Activated naive CD4-positive, alpha-beta T cell treated with anti-CD3 and anti-CD28 coated beads for 36 hours (primary cell): Measurements from ENCODE around the gene SMIM10L2A. TPM values are rescaled to one million over a fixed set of nuclear protein-coding genes. Genes with fewer than 3 reads are reported as not detected.
A peak's percentile ranks its signal among the peaks of the same experiment; 100 is the strongest.
"Not testable (repeated sequence)": the region's sequence is repeated elsewhere in the genome, so short reads cannot be mapped to it uniquely, and the experiment has no call there.

Source experiments
- CTCF ChIA-PET: fragments of 350-600 bp; sonication (Branson Sonifier 250); formaldehyde crosslinking; loops from one replicate; lab custom pipeline; 2021; ENCODE audit warnings: antibody characterized with exemption; lab: Charles Lee
- DNase-seq: peaks from one replicate; pipeline ENCODE4 v3.0.0-alpha.2; 2020
- H3K27ac Mint-ChIP-seq: one replicate; pipeline ENCODE4 v1.8.0; 2021; ENCODE audit warnings: mild to moderate bottlenecking, mixed read lengths
- H3K27me3 Mint-ChIP-seq: one replicate; pipeline ENCODE4 v1.8.0; 2021; ENCODE audit warnings: low read depth, mixed read lengths
- H3K36me3 Mint-ChIP-seq: one replicate; pipeline ENCODE4 v1.8.0; 2021; ENCODE audit warnings: low read depth, mixed read lengths
- H3K4me1 Mint-ChIP-seq: one replicate; pipeline ENCODE4 v1.8.0; 2021; ENCODE audit warnings: low read depth, mixed read lengths
- H3K4me3 Mint-ChIP-seq: one replicate; pipeline ENCODE4 v1.8.0; 2021; ENCODE audit warnings: mild to moderate bottlenecking, moderate library complexity, mixed read lengths
- H3K9me3 Mint-ChIP-seq: one replicate; pipeline ENCODE4 v1.8.0; 2021; ENCODE audit warnings: mixed read lengths
- intact Hi-C: fragments of 100-400 bp; cut with micrococcal nuclease; formaldehyde crosslinking; loops from one replicate; pipeline ENCODE4 v1.15.1; 2023
- total RNA-seq, 2 experiments: library from RNA; stranded (reverse); gene quantifications; one replicate each; pipeline ENCODE4 v1.2.3, GENCODE V29; 2021

The SMIM10L2A gene
- total RNA-seq, 2 experiments from 2014 or later: 0.40 to 0.41 TPM

DNA sequence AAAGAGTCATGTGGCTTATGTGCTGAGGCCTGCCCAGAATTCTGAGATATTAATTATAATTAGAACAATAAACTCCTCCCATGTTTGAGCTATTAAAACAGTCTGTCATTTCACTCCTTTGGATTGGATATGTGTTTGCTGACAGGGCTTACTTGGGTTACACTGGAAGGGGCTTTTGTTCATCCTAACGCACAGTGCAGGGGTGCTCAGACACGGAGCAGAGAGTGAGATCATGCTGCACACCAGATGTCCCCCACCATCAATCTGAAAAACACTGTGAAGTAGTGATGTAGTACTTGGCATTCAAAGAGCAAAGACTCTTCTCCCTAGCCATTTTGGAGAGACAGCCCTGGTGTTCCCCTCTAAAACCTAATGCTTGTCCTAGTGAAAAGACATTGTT lies 24.1 kb upstream of the SMIM10L2A start:
- Mint-ChIP-seq H3K9me3 (no peaks in the 10 kb centered on the region), H3K27me3 (no peaks in the 10 kb centered on the region), H3K36me3 (no peaks in the 10 kb centered on the region), H3K4me1 (peaks cover 17% of the 10 kb centered on the region), H3K27ac (no peak overlapping the region), H3K4me3 (no peak overlapping the region)
- DNase-seq: no peak
- intact Hi-C loops: no loop called here
- CTCF ChIA-PET: no interaction called here

DNA sequence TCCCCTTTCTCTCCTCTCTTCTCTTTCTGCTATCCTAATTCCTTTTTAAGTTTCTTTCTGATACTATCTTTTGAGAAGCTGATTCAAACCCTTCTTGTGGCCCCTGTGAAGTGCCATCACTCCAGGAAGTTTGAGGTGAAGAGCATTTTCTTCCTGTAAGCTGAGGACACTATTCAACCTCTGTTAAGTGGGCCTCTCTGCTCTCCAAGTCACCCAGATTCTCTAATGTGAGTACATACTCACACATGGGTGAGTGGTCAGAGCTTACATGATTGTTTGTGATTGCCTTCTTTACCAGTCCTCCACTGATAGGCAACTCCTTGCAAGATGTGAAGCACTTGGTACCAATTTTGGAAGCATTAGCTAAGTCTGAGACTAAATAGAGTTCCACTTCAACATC lies 18.4 kb upstream of the SMIM10L2A start:
- peak overlapping the region; percentile 24 for H3K27ac Mint-ChIP-seq
- no peak overlapping the region for H3K4me3 Mint-ChIP-seq
- H3K4me1 Mint-ChIP-seq: peaks cover 25% of the 10 kb centered on the region
- intact Hi-C loops: no loop called here
- H3K27me3 Mint-ChIP-seq: no peaks in the 10 kb centered on the region
- no peak for DNase-seq
- H3K9me3 Mint-ChIP-seq: no peaks in the 10 kb centered on the region
- CTCF ChIA-PET: interaction anchor here (0.7 kb wide), 1 partner anchor 96 kb away, joined by 3 read pairs; no protein-coding TSS in a partner anchor
- H3K36me3 Mint-ChIP-seq: no peaks in the 10 kb centered on the region

DNA sequence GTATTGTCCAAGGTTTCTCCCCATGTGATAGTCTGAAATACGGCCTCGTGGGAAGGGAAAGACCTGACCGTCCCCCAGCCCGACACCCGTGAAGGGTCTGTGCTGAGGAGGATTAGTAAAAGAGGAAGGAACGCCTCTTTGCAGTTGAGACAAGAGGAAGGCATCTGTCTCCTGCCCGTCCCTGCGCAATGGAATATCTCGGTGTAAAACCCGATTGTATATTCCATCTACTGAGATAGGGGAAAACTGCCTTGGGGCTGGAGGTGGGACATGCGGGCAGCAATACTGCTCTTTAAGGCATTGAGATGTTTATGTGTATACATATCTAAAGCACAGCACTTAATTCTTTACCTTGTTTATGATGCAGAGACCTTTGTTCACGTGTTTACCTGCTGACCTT lies 15.3 kb upstream of the SMIM10L2A start:
- H3K4me1 Mint-ChIP-seq: peaks cover 20% of the 10 kb centered on the region
- intact Hi-C loops, H3K27me3 Mint-ChIP-seq, H3K36me3 Mint-ChIP-seq, H3K4me3 Mint-ChIP-seq, CTCF ChIA-PET, H3K27ac Mint-ChIP-seq, DNase-seq, H3K9me3 Mint-ChIP-seq: not testable (repeated sequence)

- no peaks in the 10 kb centered on the region for H3K27me3 Mint-ChIP-seq
- CTCF ChIA-PET: no interaction called here
- DNase-seq: no peak
- H3K27ac Mint-ChIP-seq: no peak overlapping the region
- no peaks in the 10 kb centered on the region for H3K36me3 Mint-ChIP-seq
- H3K4me1 Mint-ChIP-seq: peaks cover 2% of the 10 kb centered on the region
- no peak overlapping the region for H3K4me3 Mint-ChIP-seq
- intact Hi-C loops: no loop called here
- H3K9me3 Mint-ChIP-seq: peaks cover 5% of the 10 kb centered on the region
Observed at GRCh38 chrX:135408794-135409193, 12.9 kb upstream of the SMIM10L2A start.

DNA sequence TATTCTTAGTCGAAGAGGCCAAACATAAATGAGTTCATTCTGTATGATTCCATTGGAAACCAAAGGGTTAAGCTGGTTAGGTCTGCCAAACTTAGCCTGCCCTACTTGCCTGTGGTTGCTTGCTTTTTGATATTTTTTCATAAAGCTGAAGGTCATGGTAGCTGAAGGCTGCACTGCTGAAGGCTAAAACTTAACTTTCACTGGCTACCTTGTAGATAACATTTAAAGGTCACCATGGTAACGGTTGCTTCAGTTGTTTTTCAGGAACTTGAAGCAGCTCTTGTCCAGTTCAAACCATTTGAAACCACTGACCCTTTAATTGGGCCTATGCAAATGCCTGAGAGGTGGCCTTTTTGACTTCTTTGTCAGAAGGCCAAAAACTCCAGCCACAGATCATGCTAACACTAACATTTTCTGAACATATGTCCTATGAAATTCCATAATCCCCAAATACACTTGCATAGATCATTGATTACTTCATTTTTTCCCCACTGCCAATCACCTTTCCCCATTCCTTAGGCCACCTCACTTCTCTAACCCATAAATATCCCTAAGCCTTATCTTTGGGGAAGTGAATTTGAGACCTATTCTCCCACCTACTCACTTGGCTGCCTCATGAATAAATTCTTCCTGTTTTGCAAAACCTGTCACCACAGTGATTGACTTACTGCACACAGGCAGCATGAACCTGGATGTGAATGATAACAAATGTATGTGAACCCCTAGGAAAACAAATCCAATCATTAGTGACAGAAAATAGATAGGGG lies 10.7 kb upstream of the SMIM10L2A start:
- Mint-ChIP-seq H3K27me3 (no peaks in the 10 kb centered on the region), H3K27ac (no peak overlapping the region), H3K9me3 (peaks cover 5% of the 10 kb centered on the region), H3K4me3 (no peak overlapping the region), H3K36me3 (no peaks in the 10 kb centered on the region), H3K4me1 (no peaks in the 10 kb centered on the region)
- no peak for DNase-seq
- intact Hi-C loops: no loop called here
- CTCF ChIA-PET: no interaction called here

DNA sequence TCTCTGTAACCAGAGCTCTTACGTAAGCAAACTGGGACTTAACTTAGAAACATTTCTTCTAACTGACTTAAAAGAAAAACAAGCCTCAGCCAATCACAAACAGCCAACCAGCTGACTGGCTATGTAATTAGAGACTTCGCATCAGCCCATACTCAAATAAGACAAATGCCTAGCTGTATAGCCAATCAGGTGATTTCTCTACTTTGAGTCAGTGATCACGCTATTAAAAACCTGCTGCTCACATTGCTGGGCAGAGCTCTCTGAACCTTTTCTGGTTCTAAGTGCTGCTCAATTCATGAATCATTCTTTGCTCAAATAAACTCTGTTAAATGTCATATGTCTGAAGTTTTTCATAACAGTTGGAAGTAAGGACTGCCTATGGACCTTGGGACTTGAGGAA lies 9.9 kb upstream of the SMIM10L2A start:
- intact Hi-C loops: no loop called here
- Mint-ChIP-seq H3K36me3 (no peaks in the 10 kb centered on the region), H3K27me3 (no peaks in the 10 kb centered on the region), H3K4me1 (peaks cover 5% of the 10 kb centered on the region), H3K27ac (no peak overlapping the region), H3K4me3 (no peak overlapping the region), H3K9me3 (peaks cover 5% of the 10 kb centered on the region)
- CTCF ChIA-PET: no interaction called here
- DNase-seq: no peak

DNA sequence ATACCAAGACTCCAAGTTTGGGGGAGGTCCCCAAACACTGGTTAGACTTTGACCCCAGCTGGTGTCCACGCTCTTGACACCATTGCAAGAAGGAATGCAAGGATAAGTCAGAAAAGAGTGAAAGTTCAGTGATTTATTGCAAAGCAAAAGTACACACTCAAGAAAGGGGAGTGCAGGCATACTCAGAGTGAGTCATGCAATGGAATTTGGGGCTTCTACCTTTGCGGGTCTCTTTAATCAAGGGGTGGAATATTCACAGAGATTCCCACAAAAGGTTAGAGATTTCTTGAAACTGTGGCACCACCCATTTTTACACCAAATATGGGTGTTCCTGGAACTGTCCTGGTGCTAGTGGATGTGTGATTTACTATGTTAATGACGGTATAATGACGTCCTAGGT lies 5.2 kb upstream of the SMIM10L2A start:
- intact Hi-C loops: no loop called here
- DNase-seq: no peak
- CTCF ChIA-PET: no interaction called here
- Mint-ChIP-seq H3K9me3 (peaks cover 5% of the 10 kb centered on the region), H3K27me3 (no peaks in the 10 kb centered on the region), H3K27ac (no peak overlapping the region), H3K4me3 (no peak overlapping the region), H3K4me1 (peaks cover 11% of the 10 kb centered on the region), H3K36me3 (no peaks in the 10 kb centered on the region)

- Mint-ChIP-seq H3K36me3 (no peaks in the 10 kb centered on the region), H3K27ac (no peak overlapping the region)
Observed at GRCh38 chrX:135420831-135421230, 913 bp upstream of the SMIM10L2A start.

GRCh38 chrX:135421537-135421931 lies 210 bp upstream of the SMIM10L2A start:
- intact Hi-C loops: loop anchor here (1.0 to 5.0 kb wide), 3 partner anchors 99 to 124 kb away; partner anchors contain the start of gene INTS6L
- CTCF ChIA-PET: no interaction called here
- no peaks in the 10 kb centered on the region for H3K36me3 Mint-ChIP-seq
- DNase-seq: peak; percentile 92
- no peaks in the 10 kb centered on the region for H3K27me3 Mint-ChIP-seq
- peak overlapping the region; percentile 70 for H3K4me3 Mint-ChIP-seq
- H3K4me1 Mint-ChIP-seq: peaks cover 7% of the 10 kb centered on the region
- H3K27ac Mint-ChIP-seq: no peak overlapping the region
- H3K9me3 Mint-ChIP-seq: no peaks in the 10 kb centered on the region

More at GRCh38 chrX:135420831-135421230, 913 bp upstream of the SMIM10L2A start:
- Mint-ChIP-seq H3K9me3 (no peaks in the 10 kb centered on the region), H3K4me3 (peak overlapping the region; percentile 70), H3K4me1 (peaks cover 11% of the 10 kb centered on the region), H3K27me3 (no peaks in the 10 kb centered on the region)
- DNase-seq: no peak
- intact Hi-C loops: loop anchor here (1.0 to 5.0 kb wide), 3 partner anchors 99 to 124 kb away; partner anchors contain the start of gene INTS6L
- CTCF ChIA-PET: no interaction called here

- CTCF ChIA-PET: interaction anchor here (0.6 kb wide), 1 partner anchor 218 kb away, joined by 4 read pairs; no protein-coding TSS in a partner anchor
- H3K36me3 Mint-ChIP-seq, H3K27ac Mint-ChIP-seq, DNase-seq, H3K4me1 Mint-ChIP-seq, H3K9me3 Mint-ChIP-seq, H3K27me3 Mint-ChIP-seq: not testable (repeated sequence)
- intact Hi-C loops: loop anchor here (5.0 kb wide), 1 partner anchor 125 kb away; no protein-coding TSS in a partner anchor
- H3K4me3 Mint-ChIP-seq: peak overlapping the region; percentile 56
Observed at GRCh38 chrX:135422810-135423168, 1.0 kb downstream of the SMIM10L2A start.

DNA sequence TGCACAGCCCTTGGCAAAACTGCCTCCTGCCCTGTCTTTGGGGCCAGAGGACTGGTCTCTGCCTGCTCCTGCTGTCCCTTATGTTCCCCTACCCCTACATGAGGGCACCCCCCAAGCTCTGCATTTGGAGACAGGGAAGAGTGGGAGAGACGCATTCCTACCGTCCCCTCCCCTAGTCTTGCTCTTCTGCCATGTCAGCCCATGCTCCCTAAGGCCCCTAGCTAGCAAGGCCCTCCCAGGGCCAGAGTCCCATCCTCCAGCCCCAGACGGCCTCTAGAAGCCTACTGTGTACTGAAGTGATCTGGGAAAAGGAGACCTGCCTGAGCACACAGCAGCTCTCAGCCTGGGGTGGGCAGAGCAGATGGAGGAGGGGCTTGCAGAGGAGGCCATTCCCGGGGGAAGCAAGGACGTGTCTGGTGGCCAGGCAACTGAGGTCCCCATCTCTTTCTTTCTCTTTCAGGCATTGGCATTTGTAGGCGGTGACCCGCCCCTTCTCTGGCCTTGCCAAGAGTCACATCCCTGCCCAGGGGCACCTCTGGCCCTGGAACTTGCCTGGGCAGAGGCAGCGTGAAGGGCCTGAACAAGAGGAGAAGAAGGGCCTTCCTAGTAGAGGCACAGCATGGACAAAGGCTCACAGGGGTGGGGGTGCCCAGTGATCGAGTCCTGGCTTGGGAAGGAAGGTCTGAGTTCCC lies 1.6 kb downstream of the SMIM10L2A start:
- H3K4me3 Mint-ChIP-seq: peak overlapping the region; percentile 56
- not testable (repeated sequence) for H3K9me3 Mint-ChIP-seq, DNase-seq

DNA sequence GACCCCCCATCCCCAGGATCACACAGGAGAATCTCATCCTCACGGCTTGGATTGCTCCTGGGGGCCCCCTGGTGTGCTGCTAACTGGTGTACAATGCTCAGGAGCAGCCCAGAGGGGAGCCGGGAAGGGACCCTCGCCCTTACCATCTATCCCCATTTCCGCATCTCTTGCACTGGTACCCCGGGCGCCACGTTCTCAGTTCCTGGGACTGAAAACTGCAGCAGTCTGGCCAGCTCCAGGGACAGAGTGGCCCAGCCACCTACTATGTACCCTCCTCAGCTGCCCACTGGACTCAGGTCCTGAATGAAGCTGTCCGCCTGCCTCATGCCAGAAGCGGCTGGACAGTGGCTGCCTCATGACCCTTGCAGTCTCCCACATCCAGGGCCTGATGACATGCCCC lies 2.7 kb downstream of the SMIM10L2A start:
- H3K4me1 Mint-ChIP-seq: peaks cover 6% of the 10 kb centered on the region
- H3K36me3 Mint-ChIP-seq: no peaks in the 10 kb centered on the region
- CTCF ChIA-PET: no interaction called here
- intact Hi-C loops: loop anchor here (5.0 kb wide), 1 partner anchor 127 kb away; no protein-coding TSS in a partner anchor
- no peak overlapping the region for H3K4me3 Mint-ChIP-seq
- no peak for DNase-seq
- no peak overlapping the region for H3K27ac Mint-ChIP-seq
- H3K9me3 Mint-ChIP-seq: no peaks in the 10 kb centered on the region
- peaks cover 2% of the 10 kb centered on the region for H3K27me3 Mint-ChIP-seq

More for the DNA sequence above, 1.6 kb downstream of the SMIM10L2A start:
- not testable (repeated sequence) for H3K36me3 Mint-ChIP-seq, H3K27ac Mint-ChIP-seq, H3K4me1 Mint-ChIP-seq, H3K27me3 Mint-ChIP-seq
- CTCF ChIA-PET: interaction anchor here (0.6 kb wide), 2 partner anchors 152 to 218 kb away, joined by 3 to 4 read pairs; no protein-coding TSS in a partner anchor
- intact Hi-C loops: loop anchor here (5.0 kb wide), 1 partner anchor 126 kb away; no protein-coding TSS in a partner anchor
